Naive B cell (primary cell): ENCODE data around the gene ZNF521. TPM values are rescaled to one million over a fixed set of nuclear protein-coding genes. Genes with fewer than 3 reads are reported as not detected.
"Not testable (repeated sequence)": the region's sequence is repeated elsewhere in the genome, so short reads cannot be mapped to it uniquely, and the experiment has no call there.

Experiments
- ATAC-seq, 2 donors: fragments of 150-1000 bp; cut with Tn5 transposase; 2 replicates each; pipeline ENCODE4 v1.10.0; 2021; ENCODE audit warnings: low read depth in 2 of 2, mild to moderate bottlenecking in 2 of 2, moderate library complexity in 2 of 2
- DNase-seq: peaks from one replicate; pipeline ENCODE4 v3.0.0; 2022
- H3K27ac Mint-ChIP-seq, 6 donors: one replicate each; pipeline ENCODE4 v1.8.0; 2020 to 2022; ENCODE audit warnings: mild to moderate bottlenecking in 6 of 6, mixed read lengths in 6 of 6, moderate library complexity in 5 of 6, inconsistent platforms in 2 of 6
- H3K27me3 Mint-ChIP-seq, 3 donors: one replicate each; pipeline ENCODE4 v1.8.0; 2021 to 2022; ENCODE audit warnings: mixed read lengths in 3 of 3, mild to moderate bottlenecking in 1 of 3
- H3K36me3 Mint-ChIP-seq, 2 donors: one replicate each; pipeline ENCODE4 v1.8.0; 2020 to 2022; ENCODE audit warnings: mixed read lengths in 2 of 2, inconsistent platforms in 1 of 2, mild to moderate bottlenecking in 1 of 2
- H3K4me1 Mint-ChIP-seq, 3 donors: one replicate each; pipeline ENCODE4 v1.8.0; 2020 to 2022; ENCODE audit warnings: mixed read lengths in 3 of 3, inconsistent platforms in 1 of 3, mild to moderate bottlenecking in 1 of 3, moderate library complexity in 1 of 3
- H3K4me3 Mint-ChIP-seq, 8 donors: one replicate each; pipeline ENCODE4 v1.8.0; 2020 to 2022; ENCODE audit warnings: mild to moderate bottlenecking in 8 of 8, mixed read lengths in 8 of 8, moderate library complexity in 8 of 8, inconsistent platforms in 2 of 8
- H3K9me3 Mint-ChIP-seq, 7 donors: one replicate each; pipeline ENCODE4 v1.8.0; 2020 to 2022; ENCODE audit warnings: mixed read lengths in 7 of 7, mild to moderate bottlenecking in 5 of 7, inconsistent platforms in 2 of 7, moderate library complexity in 1 of 7
- polyA plus RNA-seq, 6 donors: library from polyadenylated mRNA; unstranded; fragments of 300-500 nt; fragmentation: Illumina TruSeq; gene quantifications; one replicate each; pipeline ENCODE4 v1.2.3, GENCODE V29; 2021; ENCODE audit warnings: low read depth in 6 of 6

The ZNF521 gene
- polyA plus RNA-seq, 6 donors from 2014 or later, result 0.07 to 0.24 (median 0.11) TPM; not detected in 3

GRCh38 chr18:25281556-25281955 lies 70.4 kb downstream of the ZNF521 start:
- H3K4me1 Mint-ChIP-seq, result peaks cover 5 to 8% (median 7%) of the 10 kb centered on the region in 3 donors
- peaks cover 8 to 14% (median 13%) of the 10 kb centered on the region in 3 donors for H3K27me3 Mint-ChIP-seq
- peak overlapping the region in 1 of 8 donors; percentile 17 for H3K4me3 Mint-ChIP-seq
- no peak for DNase-seq
- ATAC-seq, result no peak
- H3K27ac Mint-ChIP-seq, result no peak overlapping the region
- no peaks in the 10 kb centered on the region for H3K36me3 Mint-ChIP-seq
- peaks cover 0 to under 1% (median 0%) of the 10 kb centered on the region in 7 donors for H3K9me3 Mint-ChIP-seq

DNA sequence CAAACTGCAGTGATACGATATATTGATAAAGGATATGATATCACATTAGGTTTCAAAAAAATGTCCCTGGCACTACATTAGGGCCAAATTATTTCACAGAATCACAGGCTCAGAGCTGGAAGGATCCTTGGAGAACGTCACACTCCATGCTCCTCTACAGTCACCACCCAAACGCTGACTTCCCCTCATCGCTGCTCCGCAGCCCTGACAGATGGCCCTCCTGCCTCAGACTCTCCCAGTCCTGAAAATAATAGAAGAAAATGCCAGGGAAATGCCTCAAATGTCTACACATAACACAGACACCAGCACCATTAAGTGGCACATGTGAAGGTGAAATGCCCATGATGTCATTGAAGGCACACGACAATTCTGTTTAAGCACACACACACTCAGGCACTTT lies 72.0 kb downstream of the ZNF521 start:
- H3K4me1 Mint-ChIP-seq, result peaks cover 5 to 8% (median 7%) of the 10 kb centered on the region in 3 donors
- no peak overlapping the region for H3K27ac Mint-ChIP-seq
- H3K27me3 Mint-ChIP-seq, result peaks cover 8 to 14% (median 13%) of the 10 kb centered on the region in 3 donors
- no peak for DNase-seq
- H3K4me3 Mint-ChIP-seq, result no peak overlapping the region
- no peak for ATAC-seq
- H3K9me3 Mint-ChIP-seq, result peaks cover 0 to 1% (median 0%) of the 10 kb centered on the region in 7 donors
- no peaks in the 10 kb centered on the region for H3K36me3 Mint-ChIP-seq

DNA sequence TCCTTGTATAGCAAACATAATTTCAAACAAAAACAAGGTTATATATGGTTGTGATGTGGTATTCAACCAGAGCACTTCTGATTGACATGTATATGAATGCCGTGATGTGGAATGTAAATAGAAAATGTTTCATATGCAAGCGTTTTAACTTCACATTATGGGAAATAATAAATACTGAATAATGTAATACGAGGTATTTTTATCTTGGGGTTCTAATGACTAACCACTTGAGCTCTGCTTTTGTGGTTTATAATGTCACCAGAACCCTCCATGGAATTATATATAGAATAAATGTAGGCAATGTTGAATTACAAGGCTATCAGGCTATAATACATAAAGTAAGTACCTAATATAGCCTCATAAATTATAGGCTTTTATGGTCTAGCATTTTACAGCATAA lies 72.4 kb downstream of the ZNF521 start:
- Mint-ChIP-seq H3K36me3 (no peaks in the 10 kb centered on the region), H3K4me1 (peaks cover 5 to 8% (median 7%) of the 10 kb centered on the region in 3 donors), H3K27me3 (peaks cover 8 to 14% (median 13%) of the 10 kb centered on the region in 3 donors), H3K27ac (no peak overlapping the region), H3K9me3 (peaks cover 0 to 1% (median 0%) of the 10 kb centered on the region in 7 donors), H3K4me3 (no peak overlapping the region)
- ATAC-seq, result no peak
- DNase-seq, result no peak

GRCh38 chr18:25279133-25279532 lies 72.8 kb downstream of the ZNF521 start:
- Mint-ChIP-seq H3K27me3 (peaks cover 8 to 14% (median 13%) of the 10 kb centered on the region in 3 donors), H3K4me1 (peaks cover 5 to 8% (median 7%) of the 10 kb centered on the region in 3 donors), H3K27ac (no peak overlapping the region), H3K36me3 (no peaks in the 10 kb centered on the region), H3K4me3 (no peak overlapping the region), H3K9me3 (peaks cover 0 to 1% (median 0%) of the 10 kb centered on the region in 7 donors)
- no peak for ATAC-seq
- no peak for DNase-seq

GRCh38 chr18:25278394-25278793 lies 73.6 kb downstream of the ZNF521 start:
- no peaks in the 10 kb centered on the region for H3K36me3 Mint-ChIP-seq
- no peak for ATAC-seq
- H3K9me3 Mint-ChIP-seq, result peaks cover 0 to 1% (median 0%) of the 10 kb centered on the region in 7 donors
- no peak overlapping the region for H3K4me3 Mint-ChIP-seq
- no peak overlapping the region for H3K27ac Mint-ChIP-seq
- H3K27me3 Mint-ChIP-seq, result peaks cover 8 to 14% (median 13%) of the 10 kb centered on the region in 3 donors
- H3K4me1 Mint-ChIP-seq, result peaks cover 5 to 8% (median 7%) of the 10 kb centered on the region in 3 donors
- no peak for DNase-seq

DNA sequence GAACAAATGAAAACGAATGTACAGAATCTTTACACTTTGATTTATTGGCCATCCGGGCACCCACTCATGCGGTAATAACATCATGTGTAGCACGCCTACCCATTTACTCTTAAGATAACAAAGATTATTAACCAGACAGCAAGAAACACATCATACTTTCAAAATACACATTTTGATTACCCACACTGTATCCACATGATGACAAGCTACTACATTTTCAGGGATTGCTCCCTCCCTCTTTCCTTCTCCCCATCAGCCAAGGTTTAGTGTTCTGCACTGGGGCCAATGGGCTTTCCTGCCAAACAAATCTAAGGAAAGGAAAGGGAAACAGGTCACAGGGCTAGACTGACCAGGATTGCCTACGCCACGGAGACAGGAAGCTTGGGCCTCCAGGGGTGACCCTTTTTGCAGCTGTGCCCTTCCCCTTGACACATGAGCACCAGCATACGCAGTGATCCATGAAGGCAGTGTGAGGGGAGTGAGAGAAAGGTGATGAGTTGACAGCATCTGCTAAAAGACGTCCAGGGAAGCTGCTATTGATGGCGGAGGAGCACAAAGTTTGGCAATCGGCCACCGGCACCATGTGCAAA lies 76.5 kb downstream of the ZNF521 start:
- no peak for DNase-seq
- Mint-ChIP-seq H3K4me1 (peaks cover 0 to 4% (median 0%) of the 10 kb centered on the region in 3 donors), H3K4me3 (no peak overlapping the region), H3K27me3 (peaks cover 0 to 11% (median 5%) of the 10 kb centered on the region in 3 donors), H3K36me3 (no peaks in the 10 kb centered on the region), H3K27ac (no peak overlapping the region), H3K9me3 (peaks cover 0 to 13% (median 9%) of the 10 kb centered on the region in 7 donors)
- ATAC-seq, result no peak

DNA sequence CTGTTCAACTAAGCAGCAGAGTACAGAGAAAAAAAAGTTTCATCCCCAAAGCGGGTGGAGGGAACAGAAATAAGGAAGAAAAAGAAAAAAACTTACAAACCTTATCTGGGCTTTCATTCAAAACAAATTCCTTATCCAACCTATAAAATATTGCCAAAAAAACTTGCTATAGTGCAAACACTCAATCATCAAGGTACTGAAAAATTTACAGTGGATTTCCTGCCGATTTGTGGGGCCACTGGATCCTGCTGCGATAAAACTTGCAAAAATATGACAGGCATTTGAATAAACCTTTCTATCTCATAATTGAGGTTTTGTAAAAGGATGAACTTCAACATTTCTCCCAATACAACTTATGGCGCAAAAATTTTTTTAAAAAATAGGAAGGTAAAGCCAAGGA lies 77.0 kb downstream of the ZNF521 start:
- no peak for ATAC-seq
- Mint-ChIP-seq H3K4me1 (peaks cover 0 to 4% (median 0%) of the 10 kb centered on the region in 3 donors), H3K36me3 (no peaks in the 10 kb centered on the region), H3K27ac (no peak overlapping the region), H3K27me3 (peaks cover 0 to 9% (median under 1%) of the 10 kb centered on the region in 3 donors), H3K9me3 (peaks cover 0 to 13% (median 9%) of the 10 kb centered on the region in 7 donors), H3K4me3 (no peak overlapping the region)
- no peak for DNase-seq

GRCh38 chr18:25266931-25267527 lies 84.9 kb downstream of the ZNF521 start:
- ATAC-seq, H3K36me3 Mint-ChIP-seq, H3K4me1 Mint-ChIP-seq, H3K27ac Mint-ChIP-seq, DNase-seq, H3K4me3 Mint-ChIP-seq: not testable (repeated sequence)
- H3K27me3 Mint-ChIP-seq, result peaks cover 9 to 19% (median 10%) of the 10 kb centered on the region in 3 donors
- peaks cover 0 to 11% (median 5%) of the 10 kb centered on the region in 7 donors for H3K9me3 Mint-ChIP-seq

GRCh38 chr18:25262920-25263319 lies 89.0 kb downstream of the ZNF521 start:
- Mint-ChIP-seq H3K4me3 (no peak overlapping the region), H3K4me1 (no peaks in the 10 kb centered on the region), H3K27me3 (peaks cover 0 to 9% (median 2%) of the 10 kb centered on the region in 3 donors), H3K27ac (no peak overlapping the region), H3K36me3 (no peaks in the 10 kb centered on the region), H3K9me3 (peaks cover 0 to 3% (median 0%) of the 10 kb centered on the region in 7 donors)
- ATAC-seq, result no peak
- DNase-seq, result no peak

GRCh38 chr18:25261768-25262167 lies 90.2 kb downstream of the ZNF521 start:
- Mint-ChIP-seq H3K27ac (no peak overlapping the region), H3K36me3 (no peaks in the 10 kb centered on the region), H3K4me3 (no peak overlapping the region), H3K4me1 (no peaks in the 10 kb centered on the region), H3K27me3 (peaks cover 0 to 9% (median 0%) of the 10 kb centered on the region in 3 donors), H3K9me3 (peaks cover 0 to 3% (median 0%) of the 10 kb centered on the region in 7 donors)
- DNase-seq (no peak), ATAC-seq (no peak)

DNA sequence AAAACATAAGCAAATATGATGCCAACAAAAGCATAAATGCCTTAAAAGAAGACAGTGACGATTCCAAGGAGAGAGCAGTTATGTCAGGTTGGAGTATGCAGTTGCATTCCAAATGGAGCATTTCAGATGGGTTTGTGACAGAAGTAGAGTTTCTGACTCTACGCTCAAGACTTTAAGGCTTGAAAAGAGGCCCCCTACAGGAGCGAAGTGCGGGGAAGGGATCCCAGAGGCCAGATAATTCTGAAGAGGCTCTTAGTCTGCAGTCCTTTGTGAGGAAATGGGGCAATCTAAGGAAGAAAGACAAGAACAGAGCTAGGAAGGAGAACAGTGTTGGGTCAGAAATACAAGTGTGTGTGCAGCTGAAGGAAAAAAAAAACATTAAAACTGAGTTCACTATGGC lies 95.5 kb downstream of the ZNF521 start:
- DNase-seq, result no peak
- Mint-ChIP-seq H3K4me1 (no peaks in the 10 kb centered on the region), H3K4me3 (no peak overlapping the region), H3K9me3 (no peaks in the 10 kb centered on the region), H3K36me3 (no peaks in the 10 kb centered on the region), H3K27me3 (peaks cover 0 to 3% (median 0%) of the 10 kb centered on the region in 3 donors), H3K27ac (no peak overlapping the region)
- no peak for ATAC-seq

DNA sequence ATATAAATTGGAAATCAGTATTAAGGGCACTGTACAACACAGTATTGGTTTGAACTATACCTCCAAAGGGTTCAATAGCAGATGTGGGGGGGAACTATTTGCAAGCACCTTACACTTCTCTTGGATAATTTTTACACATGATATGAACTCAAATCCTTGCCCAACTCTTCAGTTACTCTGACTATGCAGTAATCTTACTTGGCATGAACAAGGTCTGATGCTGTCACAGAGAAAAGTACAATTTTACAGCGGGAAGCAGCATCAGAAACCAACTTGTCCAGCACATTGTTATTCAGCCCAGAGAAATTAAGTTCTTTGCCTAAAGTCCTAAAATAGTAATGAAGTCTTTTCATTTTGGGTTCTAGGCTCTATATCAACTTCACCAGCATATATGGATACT lies 98.2 kb downstream of the ZNF521 start:
- H3K27ac Mint-ChIP-seq, result no peak overlapping the region
- no peaks in the 10 kb centered on the region for H3K9me3 Mint-ChIP-seq
- H3K27me3 Mint-ChIP-seq, result peaks cover 0 to 3% (median 0%) of the 10 kb centered on the region in 3 donors
- ATAC-seq (no peak), DNase-seq (no peak)
- H3K36me3 Mint-ChIP-seq, result no peaks in the 10 kb centered on the region
- no peak overlapping the region for H3K4me3 Mint-ChIP-seq
- H3K4me1 Mint-ChIP-seq, result no peaks in the 10 kb centered on the region

- DNase-seq (no peak), ATAC-seq (no peak)
- no peak overlapping the region for H3K4me3 Mint-ChIP-seq
- no peaks in the 10 kb centered on the region for H3K36me3 Mint-ChIP-seq
- H3K4me1 Mint-ChIP-seq, result no peaks in the 10 kb centered on the region
- no peaks in the 10 kb centered on the region for H3K9me3 Mint-ChIP-seq
- no peak overlapping the region for H3K27ac Mint-ChIP-seq
- peaks cover 0 to 3% (median 0%) of the 10 kb centered on the region in 3 donors for H3K27me3 Mint-ChIP-seq
These were observed 98.8 kb downstream of the ZNF521 start for GRCh38 chr18:25253136-25253535.

DNA sequence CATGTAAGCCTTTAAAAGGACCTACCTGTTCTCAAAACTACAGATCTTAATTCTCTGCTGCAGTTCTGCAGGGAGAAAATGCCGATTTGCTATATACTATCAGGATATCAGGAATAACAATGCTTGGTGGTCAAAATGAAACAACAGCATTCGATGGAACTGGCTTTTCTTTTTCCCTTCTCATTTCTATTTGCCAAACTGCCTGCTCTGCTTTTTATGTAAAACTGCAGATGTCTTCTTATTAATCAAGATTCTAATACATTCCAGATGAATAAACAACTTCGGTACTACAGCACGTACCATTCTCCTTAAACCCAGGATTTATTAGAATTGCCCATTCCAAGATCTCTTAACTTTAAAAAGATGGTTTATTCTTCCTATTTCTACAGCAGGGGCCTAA lies 100.9 kb downstream of the ZNF521 start:
- H3K36me3 Mint-ChIP-seq, result no peaks in the 10 kb centered on the region

More for the DNA sequence above, 100.9 kb downstream of the ZNF521 start:
- no peaks in the 10 kb centered on the region for H3K9me3 Mint-ChIP-seq
- peaks cover 0 to 2% (median 0%) of the 10 kb centered on the region in 3 donors for H3K27me3 Mint-ChIP-seq
- no peak overlapping the region for H3K4me3 Mint-ChIP-seq
- DNase-seq, result no peak
- ATAC-seq, result no peak
- H3K27ac Mint-ChIP-seq, result no peak overlapping the region
- no peaks in the 10 kb centered on the region for H3K4me1 Mint-ChIP-seq
